HepG2 (cell line): Measurements from ENCODE around the gene ACTN4. TPM values are rescaled to one million over a fixed set of nuclear protein-coding genes. Genes with fewer than 3 reads are reported as not detected.

Experiments
- ATAC-seq: fragments of 200-7000 bp; cut with Tn5 transposase; 3 replicates; pipeline ENCODE4 v1.9.1; 2020; ENCODE audit warnings: mild to moderate bottlenecking, moderate library complexity
- BruUV-seq: library from RNA; stranded (reverse); fragments of 400-500 nt; replicated peaks from 2 replicates; lab custom pipeline; 2021; lab: Mats Ljungman, UMichigan
- CTCF ChIA-PET: fragments of 300-600 bp; formaldehyde crosslinking; extraction: SDS; loops from one replicate; lab custom pipeline; 2021; ENCODE audit warnings: low total read pairs, inconsistent platforms, low intra/inter-chr PET ratio; lab: Yijun Ruan, JAX
- POLR2A ChIA-PET: fragments of 350-600 bp; sonication (Branson Sonifier 250); formaldehyde crosslinking; loops from one replicate; lab custom pipeline; 2020; ENCODE audit warnings: antibody characterized with exemption, inconsistent platforms; lab: Yijun Ruan, JAX
- DNase-seq: peaks from one replicate; pipeline ENCODE4 v3.0.0-alpha.2; 2015; ENCODE audit warnings: low spot score
- FAIRE-seq: peaks from 3 replicates; lab custom pipeline; 2011; peaks lifted over from hg19 to GRCh38; lab: Jason Lieb, UNC
- H2AFZ ChIP-seq: one replicate; pipeline ENCODE4 v1.6.1; 2011; ENCODE audit warnings: low read length, inconsistent platforms
- H3K27ac ChIP-seq: fragments of 300-600 bp; 3 replicates; pipeline ENCODE4 v1.8.0; 2011; ENCODE audit warnings: mixed run types, mild to moderate bottlenecking, mixed read lengths, low read length, inconsistent platforms; ENCODE audit not compliant: insufficient read depth; ENCODE audit errors: extremely low read length
- H3K27me3 ChIP-seq, 2 experiments: fragments of 200-600 bp in 1 of 2; 2 replicates in 1 of 2; 3 replicates in 1 of 2; pipeline versions ENCODE4 v1.6.0 to v1.8.0; 2011; ENCODE audit warnings: low read length in 2 of 2, mild to moderate bottlenecking in 2 of 2, moderate library complexity in 2 of 2, inconsistent platforms in 1 of 2; ENCODE audit not compliant: insufficient read depth in 2 of 2, control insufficient read depth in 1 of 2
- H3K36me3 ChIP-seq, 2 experiments: fragments of 200-600 bp in 1 of 2; replicated peaks in 1 of 2; 2 replicates in 1 of 2; 3 replicates in 1 of 2; pipeline versions ENCODE4 v1.5.1 to v1.8.0; 2011; ENCODE audit warnings: low read length in 2 of 2, inconsistent platforms in 1 of 2; ENCODE audit not compliant: insufficient read depth in 2 of 2, control insufficient read depth in 1 of 2
- H3K4me1 ChIP-seq: 2 replicates; pipeline ENCODE4 v1.5.1; 2012; ENCODE audit warnings: low read length, inconsistent platforms; ENCODE audit not compliant: insufficient read depth
- H3K4me2 ChIP-seq: 2 replicates; pipeline ENCODE4 v1.6.0; 2011; ENCODE audit warnings: low read depth, low read length, inconsistent platforms
- H3K4me3 ChIP-seq, 3 experiments: fragments of 200-600 bp in 1 of 3; sonication (generic), shearing (Covaris generic) in 1 of 3; replicated peaks in 1 of 3; 2 replicates each; pipeline ENCODE4 v1.5.1; 2011 to 2016; ENCODE audit warnings: low read length in 3 of 3, inconsistent platforms in 2 of 3, low read depth in 2 of 3, mild to moderate bottlenecking in 2 of 3, control low read depth in 1 of 3, mixed read lengths in 1 of 3; ENCODE audit not compliant: insufficient read depth in 1 of 3
- H3K79me2 ChIP-seq: one replicate; pipeline ENCODE4 v1.6.1; 2011; ENCODE audit warnings: low read length, inconsistent platforms; ENCODE audit not compliant: insufficient read depth
- H3K9ac ChIP-seq: 2 replicates; pipeline ENCODE4 v1.6.0; 2011; ENCODE audit warnings: mild to moderate bottlenecking, low read depth, low read length, inconsistent platforms; ENCODE audit not compliant: insufficient read depth
- H3K9me3 ChIP-seq: 2 replicates; pipeline ENCODE4 v1.5.1; 2012; ENCODE audit warnings: mild to moderate bottlenecking, low read length
- H4K20me1 ChIP-seq: 2 replicates; pipeline ENCODE4 v1.6.0; 2011; ENCODE audit warnings: inconsistent platforms, mild to moderate bottlenecking, low read length, moderate library complexity; ENCODE audit not compliant: insufficient read depth
- GTF3A ChIP-seq: sonication (generic); formaldehyde crosslinking; conservative IDR thresholded peaks from 2 replicates; pipeline ENCODE4 v1.4.0; 2020; ENCODE audit warnings: mild to moderate bottlenecking, missing genetic modification reagents
- PHF20 ChIP-seq: sonication (generic); formaldehyde crosslinking; IDR thresholded peaks from 2 replicates; pipeline ENCODE4 v1.5.0; 2020; ENCODE audit warnings: mild to moderate bottlenecking, missing genetic modification reagents
- ZMYM4 ChIP-seq: sonication (generic); formaldehyde crosslinking; IDR thresholded peaks from 2 replicates; pipeline ENCODE4 v1.8.1; 2023; ENCODE audit warnings: mild to moderate bottlenecking, missing genetic modification reagents
- ZNF136 ChIP-seq: sonication (generic); formaldehyde crosslinking; IDR thresholded peaks from 2 replicates; pipeline ENCODE4 v1.8.1; 2022; ENCODE audit warnings: low read depth, mild to moderate bottlenecking, moderate library complexity, missing genetic modification reagents
- ZNF629 ChIP-seq: sonication (generic); formaldehyde crosslinking; conservative IDR thresholded peaks from 2 replicates; pipeline ENCODE4 v1.5.0; 2020; ENCODE audit warnings: missing genetic modification reagents
- ZNF773 ChIP-seq: sonication (generic); formaldehyde crosslinking; IDR thresholded peaks from 2 replicates; pipeline ENCODE4 v1.4.0; 2020; ENCODE audit warnings: missing genetic modification reagents, borderline replicate concordance
- ZSCAN12 ChIP-seq: sonication (generic); formaldehyde crosslinking; IDR thresholded peaks from 2 replicates; pipeline ENCODE4 v1.9.0; 2021; ENCODE audit warnings: mild to moderate bottlenecking, missing genetic modification reagents
- WGBS: methylation state at CpG from one replicate; pipeline ENCODE4 v1.1.6; 2017; ENCODE audit warnings: low lambda C conversion rate; 5-methylcytosine and 5-hydroxymethylcytosine counted together
- in situ Hi-C: cut with HindIII; loops from 2 replicates; pipeline ENCODE4 v1.10.0; 2017; ENCODE audit warnings: low pct_unique_long_range_greater_than_20kb; ENCODE audit not compliant: extremely low pct_ligation_motif_present
- intact Hi-C: fragments of 100-400 bp; cut with micrococcal nuclease; formaldehyde crosslinking; loops from one replicate; pipeline ENCODE4 v1.10.0; 2022; ENCODE audit not compliant: unreplicated experiment
- polyA plus RNA-seq, 8 experiments: library from polyadenylated mRNA; depleted of rRNA in 3 of 8; stranded (reverse) in 7 of 8; unstranded in 1 of 8; fragments of >200 nt; fragmentation: Illumina TruSeq in 4 of 8; extraction: Trizol in 4 of 8; gene quantifications; 2 replicates each; pipeline versions ENCODE4 v1.2.1 to v1.2.3, GENCODE V29; 2011 to 2016; ENCODE audit warnings: low read depth in 4 of 8, missing spikeins in 1 of 8, mixed read lengths in 1 of 8; ENCODE audit not compliant: insufficient read depth in 1 of 8
- total RNA-seq, 5 experiments: library from RNA; depleted of rRNA; stranded (reverse); fragments of >200 nt; fragmentation: Illumina TruSeq; extraction: Trizol; gene quantifications; 2 replicates each; pipeline ENCODE4 v1.2.3, GENCODE V29; 2016; ENCODE audit warnings: low read depth in 1 of 5
- TF ChIP-seq, protein P1 (sequence below): sonication (generic); formaldehyde crosslinking; IDR thresholded peaks from 2 replicates; pipeline ENCODE4 v1.4.0; 2020; ENCODE audit warnings: missing genetic modification reagents, mild to moderate bottlenecking, borderline replicate concordance
- TF ChIP-seq, protein P2 (sequence below): sonication (generic); formaldehyde crosslinking; IDR thresholded peaks from 2 replicates; pipeline ENCODE4 v1.4.0; 2020; ENCODE audit warnings: missing genetic modification reagents

Gene ACTN4
- total and polyA plus RNA-seq, 2 of the 13 experiments (the other 11 are each of a cell fraction or from before 2014, with no cell fraction given), result 171 to 192 TPM

DNA sequence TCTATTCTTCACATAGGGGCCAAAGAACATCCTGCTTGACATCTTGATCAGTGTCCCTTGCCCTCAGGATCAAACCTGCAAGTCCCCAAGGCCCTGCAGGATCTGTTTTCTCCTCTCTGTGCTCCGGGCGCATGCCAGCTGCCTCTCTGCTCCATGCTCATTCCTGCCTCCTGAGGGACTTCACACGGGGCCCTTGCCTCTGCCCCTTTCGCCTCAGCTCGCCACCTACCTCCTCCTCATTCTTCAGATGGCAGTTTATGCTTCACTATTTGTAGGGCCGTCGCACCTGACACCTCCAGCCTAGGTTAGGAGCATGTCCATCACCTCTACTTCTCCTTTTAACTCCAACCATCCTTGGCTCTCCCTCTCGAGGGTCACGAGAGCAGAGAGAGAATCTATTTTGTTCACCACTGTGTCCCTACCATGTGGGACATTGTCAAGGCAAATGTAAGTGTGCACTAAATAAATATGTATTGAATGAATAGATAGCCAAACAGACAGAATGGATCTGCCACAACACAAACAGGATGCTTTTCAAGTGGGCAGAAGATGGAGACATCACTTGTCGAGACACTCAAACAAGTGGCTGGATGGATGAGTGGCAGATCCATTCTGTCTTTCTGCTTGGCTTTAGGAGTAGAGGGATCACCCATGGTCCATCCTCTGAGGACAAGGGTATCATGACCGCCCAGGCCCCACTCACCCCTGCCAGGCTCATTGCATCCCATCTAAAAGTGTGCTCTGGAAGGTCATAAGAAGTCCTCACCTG, 29.6 kb downstream of the ACTN4 start:
- ChIA-PET POLR2A (interaction anchor here (0.9 to 2.2 kb wide), 2 partner anchors 28 to 29 kb away, joined by 3 to 8 read pairs; partner anchors contain the start of gene ACTN4), CTCF (no interaction called here)
- H3K9ac ChIP-seq, result no peak overlapping the region
- H3K27ac ChIP-seq, result peak overlapping the region; percentile 12
- no peak overlapping the region for H3K4me3 ChIP-seq
- no peaks in the 10 kb centered on the region for H3K9me3 ChIP-seq
- no peak for ATAC-seq
- H3K27me3 ChIP-seq, result no peaks in the 10 kb centered on the region
- H2AFZ ChIP-seq, result no peak overlapping the region
- no TSS peak for BruUV-seq
- peaks cover 56% of the 10 kb centered on the region for H4K20me1 ChIP-seq
- in situ Hi-C loops, result no loop called here
- intact Hi-C loops, result no loop called here
- 95% methylated on average over 11 of the region's 11 CpGs for WGBS
- TF ChIP-seq, protein P1, sequence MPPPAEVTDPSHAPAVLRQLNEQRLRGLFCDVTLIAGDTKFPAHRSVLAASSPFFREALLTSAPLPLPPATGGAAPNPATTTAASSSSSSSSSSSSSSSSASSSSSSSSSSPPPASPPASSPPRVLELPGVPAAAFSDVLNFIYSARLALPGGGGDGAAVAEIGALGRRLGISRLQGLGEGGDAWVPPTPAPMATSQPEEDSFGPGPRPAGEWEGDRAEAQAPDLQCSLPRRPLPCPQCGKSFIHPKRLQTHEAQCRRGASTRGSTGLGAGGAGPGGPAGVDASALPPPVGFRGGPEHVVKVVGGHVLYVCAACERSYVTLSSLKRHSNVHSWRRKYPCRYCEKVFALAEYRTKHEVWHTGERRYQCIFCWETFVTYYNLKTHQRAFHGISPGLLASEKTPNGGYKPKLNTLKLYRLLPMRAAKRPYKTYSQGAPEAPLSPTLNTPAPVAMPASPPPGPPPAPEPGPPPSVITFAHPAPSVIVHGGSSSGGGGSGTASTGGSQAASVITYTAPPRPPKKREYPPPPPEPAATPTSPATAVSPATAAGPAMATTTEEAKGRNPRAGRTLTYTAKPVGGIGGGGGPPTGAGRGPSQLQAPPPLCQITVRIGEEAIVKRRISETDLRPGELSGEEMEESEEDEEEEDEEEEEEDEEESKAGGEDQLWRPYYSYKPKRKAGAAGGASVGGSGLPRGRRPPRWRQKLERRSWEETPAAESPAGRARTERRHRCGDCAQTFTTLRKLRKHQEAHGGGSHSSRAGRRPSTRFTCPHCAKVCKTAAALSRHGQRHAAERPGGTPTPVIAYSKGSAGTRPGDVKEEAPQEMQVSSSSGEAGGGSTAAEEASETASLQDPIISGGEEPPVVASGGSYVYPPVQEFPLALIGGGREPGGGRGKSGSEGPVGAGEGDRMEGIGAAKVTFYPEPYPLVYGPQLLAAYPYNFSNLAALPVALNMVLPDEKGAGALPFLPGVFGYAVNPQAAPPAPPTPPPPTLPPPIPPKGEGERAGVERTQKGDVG (CRISPR knock-in tag), result no peak
- TF ChIP-seq ZNF773 (CRISPR knock-in tag) (no peak), PHF20 (CRISPR knock-in tag) (no peak), GTF3A (no peak), ZNF629 (CRISPR knock-in tag) (no peak), ZNF136 (CRISPR knock-in tag) (no peak), ZSCAN12 (CRISPR knock-in tag) (no peak), ZMYM4 (CRISPR knock-in tag) (no peak)
- TF ChIP-seq, protein P2, sequence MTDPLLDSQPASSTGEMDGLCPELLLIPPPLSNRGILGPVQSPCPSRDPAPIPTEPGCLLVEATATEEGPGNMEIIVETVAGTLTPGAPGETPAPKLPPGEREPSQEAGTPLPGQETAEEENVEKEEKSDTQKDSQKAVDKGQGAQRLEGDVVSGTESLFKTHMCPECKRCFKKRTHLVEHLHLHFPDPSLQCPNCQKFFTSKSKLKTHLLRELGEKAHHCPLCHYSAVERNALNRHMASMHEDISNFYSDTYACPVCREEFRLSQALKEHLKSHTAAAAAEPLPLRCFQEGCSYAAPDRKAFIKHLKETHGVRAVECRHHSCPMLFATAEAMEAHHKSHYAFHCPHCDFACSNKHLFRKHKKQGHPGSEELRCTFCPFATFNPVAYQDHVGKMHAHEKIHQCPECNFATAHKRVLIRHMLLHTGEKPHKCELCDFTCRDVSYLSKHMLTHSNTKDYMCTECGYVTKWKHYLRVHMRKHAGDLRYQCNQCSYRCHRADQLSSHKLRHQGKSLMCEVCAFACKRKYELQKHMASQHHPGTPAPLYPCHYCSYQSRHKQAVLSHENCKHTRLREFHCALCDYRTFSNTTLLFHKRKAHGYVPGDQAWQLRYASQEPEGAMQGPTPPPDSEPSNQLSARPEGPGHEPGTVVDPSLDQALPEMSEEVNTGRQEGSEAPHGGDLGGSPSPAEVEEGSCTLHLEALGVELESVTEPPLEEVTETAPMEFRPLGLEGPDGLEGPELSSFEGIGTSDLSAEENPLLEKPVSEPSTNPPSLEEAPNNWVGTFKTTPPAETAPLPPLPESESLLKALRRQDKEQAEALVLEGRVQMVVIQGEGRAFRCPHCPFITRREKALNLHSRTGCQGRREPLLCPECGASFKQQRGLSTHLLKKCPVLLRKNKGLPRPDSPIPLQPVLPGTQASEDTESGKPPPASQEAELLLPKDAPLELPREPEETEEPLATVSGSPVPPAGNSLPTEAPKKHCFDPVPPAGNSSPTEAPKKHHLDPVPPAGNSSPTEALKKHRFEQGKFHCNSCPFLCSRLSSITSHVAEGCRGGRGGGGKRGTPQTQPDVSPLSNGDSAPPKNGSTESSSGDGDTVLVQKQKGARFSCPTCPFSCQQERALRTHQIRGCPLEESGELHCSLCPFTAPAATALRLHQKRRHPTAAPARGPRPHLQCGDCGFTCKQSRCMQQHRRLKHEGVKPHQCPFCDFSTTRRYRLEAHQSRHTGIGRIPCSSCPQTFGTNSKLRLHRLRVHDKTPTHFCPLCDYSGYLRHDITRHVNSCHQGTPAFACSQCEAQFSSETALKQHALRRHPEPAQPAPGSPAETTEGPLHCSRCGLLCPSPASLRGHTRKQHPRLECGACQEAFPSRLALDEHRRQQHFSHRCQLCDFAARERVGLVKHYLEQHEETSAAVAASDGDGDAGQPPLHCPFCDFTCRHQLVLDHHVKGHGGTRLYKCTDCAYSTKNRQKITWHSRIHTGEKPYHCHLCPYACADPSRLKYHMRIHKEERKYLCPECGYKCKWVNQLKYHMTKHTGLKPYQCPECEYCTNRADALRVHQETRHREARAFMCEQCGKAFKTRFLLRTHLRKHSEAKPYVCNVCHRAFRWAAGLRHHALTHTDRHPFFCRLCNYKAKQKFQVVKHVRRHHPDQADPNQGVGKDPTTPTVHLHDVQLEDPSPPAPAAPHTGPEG (CRISPR knock-in tag), result no peak
- peaks cover 87% of the 10 kb centered on the region for H3K4me1 ChIP-seq
- no peak for FAIRE-seq
- H3K4me2 ChIP-seq, result no peak overlapping the region
- peaks cover 88% of the 10 kb centered on the region for H3K79me2 ChIP-seq
- no peak for DNase-seq
- H3K36me3 ChIP-seq, result peaks cover 11 to 52% of the 10 kb centered on the region in 2 experiments
